Ecto neural progenitor cell (in vitro differentiated cells): Measurements from ENCODE around the gene SORT1.
"Not testable (repeated sequence)": the region's sequence is repeated elsewhere in the genome, so short reads cannot be mapped to it uniquely, and the experiment has no call there.

Experiments
- DNase-seq: peaks from one replicate; pipeline ENCODE4 v3.0.0-alpha.2; 2018; ENCODE audit warnings: low spot score

SORT1 gene

DNA sequence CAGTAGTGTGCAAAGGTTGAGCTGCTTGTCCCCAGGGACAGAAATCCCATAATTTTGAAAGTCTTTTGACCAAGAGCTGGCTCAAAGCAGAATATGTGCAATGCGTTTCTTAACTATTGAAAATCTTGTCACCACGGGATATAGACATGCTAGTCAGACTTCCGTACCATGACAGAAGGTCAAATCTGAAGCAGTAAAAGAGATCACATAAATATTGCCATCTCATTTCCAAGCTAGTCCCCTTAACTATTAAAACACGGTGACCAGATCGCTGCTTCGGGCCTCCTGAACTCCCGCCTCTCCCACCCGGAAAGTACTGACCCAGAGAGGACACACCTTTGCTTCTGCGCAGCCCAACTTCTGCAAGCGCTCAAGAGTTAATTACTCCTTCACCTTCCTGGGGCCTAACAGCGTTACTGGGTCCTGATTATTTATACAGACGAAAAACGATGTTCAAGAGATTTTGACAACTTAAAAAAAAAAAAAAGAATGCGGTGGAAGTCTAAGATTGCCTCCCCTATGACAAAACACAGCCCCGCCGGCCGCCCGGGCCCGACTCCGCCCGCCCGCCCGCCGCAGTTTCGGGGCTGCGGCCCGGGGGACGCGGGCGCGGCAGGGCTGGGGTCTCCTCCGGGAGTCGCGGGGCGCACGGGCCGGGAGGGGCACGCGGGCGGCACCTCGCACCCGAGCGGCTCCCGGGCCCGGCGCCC, 692 bp downstream of the SORT1 start:
- no peak for DNase-seq

DNA sequence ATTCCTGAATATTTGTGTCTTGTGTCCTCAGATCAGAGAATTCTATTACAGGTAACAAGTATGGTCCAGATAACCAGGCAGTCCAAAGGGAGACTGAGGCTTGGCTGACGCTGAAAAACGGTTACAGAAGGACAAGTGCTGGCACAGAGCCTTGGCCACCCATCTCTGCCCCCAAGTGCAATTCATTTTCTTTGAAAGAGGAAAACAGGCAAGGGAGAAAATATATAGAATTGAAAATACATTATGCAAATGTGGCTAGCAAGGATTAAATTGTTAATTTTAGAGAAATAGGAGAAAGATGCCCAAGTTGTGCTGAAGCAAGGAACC, 1.2 kb downstream of the SORT1 start:
- no peak for DNase-seq

DNA sequence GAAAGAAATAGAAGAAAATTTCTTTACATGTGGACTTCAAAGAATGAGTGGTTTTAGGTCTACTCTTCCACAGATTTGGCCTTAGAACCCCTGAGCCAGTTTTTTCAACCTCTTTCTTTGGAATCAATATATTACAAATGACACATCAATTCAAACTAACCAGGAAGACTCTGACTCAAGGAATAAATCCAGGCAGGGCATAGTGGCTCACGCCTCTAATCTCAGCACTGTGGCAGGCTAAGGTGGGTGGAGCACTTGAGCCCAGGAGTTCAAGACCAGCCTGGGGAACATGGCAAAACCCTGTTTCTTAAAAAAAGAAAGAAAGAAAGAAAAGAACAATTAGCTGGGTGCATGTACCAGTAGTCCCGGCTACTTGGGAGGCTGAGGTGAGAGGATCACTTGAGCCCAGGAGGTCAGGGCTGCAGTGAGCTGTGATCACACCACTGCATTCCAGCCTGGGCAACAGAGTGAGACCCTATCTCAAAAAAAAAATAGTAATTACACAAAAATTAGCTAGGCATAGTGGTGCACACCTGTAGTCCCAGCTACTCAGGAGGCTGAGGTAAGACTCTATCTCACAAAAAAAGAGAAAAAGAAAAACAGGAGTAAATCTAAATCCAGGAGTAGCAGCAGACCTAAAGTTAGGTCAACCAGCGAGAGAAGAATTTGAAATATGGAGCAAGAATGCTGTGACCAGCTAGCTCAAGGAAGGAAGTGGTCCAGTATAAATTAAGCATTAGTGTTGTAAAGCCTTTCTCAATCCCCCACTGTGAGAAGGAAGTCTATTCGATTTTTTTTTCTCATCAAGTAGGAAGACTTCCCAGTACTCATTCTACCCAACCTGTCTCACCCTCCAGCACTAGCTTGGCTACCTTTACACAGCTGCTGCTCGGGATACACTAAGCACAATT, 1.9 kb downstream of the SORT1 start:
- DNase-seq = no peak

DNA sequence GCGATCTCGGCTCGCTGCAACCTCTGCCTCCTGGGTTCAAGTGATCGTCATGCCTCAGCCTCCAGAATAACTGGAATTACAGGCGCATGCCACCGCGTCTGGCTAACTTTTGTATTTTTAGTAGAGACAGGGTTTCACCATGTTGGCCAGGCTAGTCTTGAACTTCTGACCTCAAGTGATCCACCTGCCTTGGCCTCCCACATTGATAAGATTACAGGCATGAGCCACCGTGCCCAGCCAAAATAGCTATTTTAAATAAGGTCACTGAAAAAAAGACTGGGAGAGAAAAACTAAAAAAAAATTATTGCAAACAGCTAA, 2.5 kb downstream of the SORT1 start:
- DNase-seq = not testable (repeated sequence)

DNA sequence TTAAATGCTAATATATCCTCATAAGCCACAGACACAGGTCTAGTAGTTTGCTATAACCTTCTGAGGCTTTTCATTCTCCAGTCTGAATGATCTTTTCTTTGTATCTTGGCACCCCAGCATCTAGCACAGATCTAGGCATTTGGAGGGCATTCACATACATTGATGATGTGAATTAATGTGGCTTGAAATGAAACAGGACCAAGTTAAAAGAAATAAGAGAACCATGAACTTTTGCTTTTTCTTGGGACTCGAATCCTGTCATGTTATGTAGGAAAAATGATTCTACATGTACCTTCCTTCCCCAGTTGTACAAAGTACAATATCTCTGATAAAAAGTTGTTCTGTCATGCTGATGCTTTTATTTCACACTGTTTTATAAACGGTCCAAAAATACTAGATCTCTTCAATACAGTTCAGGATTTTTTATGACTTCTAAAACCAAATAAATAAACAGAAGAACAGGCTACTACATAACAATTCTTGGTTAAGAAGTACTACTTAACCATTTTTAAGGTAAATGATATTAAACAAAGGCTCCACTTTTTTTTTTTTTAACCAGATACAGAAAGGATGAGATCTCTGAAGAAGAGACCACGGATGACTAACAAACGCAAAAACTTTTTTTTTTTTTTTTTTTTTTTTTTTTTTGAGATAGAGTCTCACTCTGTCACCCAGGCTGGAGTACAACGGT, 3.0 kb downstream of the SORT1 start:
- DNase-seq = no peak

DNA sequence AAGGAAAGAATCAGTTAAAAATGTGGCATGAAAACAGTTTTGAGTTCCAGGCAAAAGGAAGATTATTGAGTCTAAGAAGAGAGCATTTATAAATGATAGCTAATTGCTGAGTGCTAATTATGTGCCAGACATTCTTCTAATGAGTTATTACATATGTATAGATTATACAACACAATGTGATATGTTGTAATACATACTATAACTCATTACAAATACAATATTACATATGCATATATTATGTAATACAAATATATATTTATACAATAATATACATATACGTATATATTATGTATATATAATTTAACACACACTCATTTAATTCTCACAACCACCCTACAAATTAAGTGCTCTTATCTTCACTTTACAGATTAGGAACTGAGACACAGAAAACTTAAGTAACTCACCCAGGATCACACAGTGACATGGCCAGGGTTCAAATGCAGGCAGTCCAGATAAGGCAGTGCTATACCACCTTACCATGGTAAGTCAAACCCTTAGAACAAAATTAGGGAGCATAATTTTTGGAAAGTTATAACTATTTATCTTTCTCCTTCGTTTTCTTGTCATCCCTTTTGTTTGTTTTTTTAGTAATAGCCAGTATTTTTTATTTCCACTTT, 4.0 kb downstream of the SORT1 start:
- DNase-seq = no peak

DNA sequence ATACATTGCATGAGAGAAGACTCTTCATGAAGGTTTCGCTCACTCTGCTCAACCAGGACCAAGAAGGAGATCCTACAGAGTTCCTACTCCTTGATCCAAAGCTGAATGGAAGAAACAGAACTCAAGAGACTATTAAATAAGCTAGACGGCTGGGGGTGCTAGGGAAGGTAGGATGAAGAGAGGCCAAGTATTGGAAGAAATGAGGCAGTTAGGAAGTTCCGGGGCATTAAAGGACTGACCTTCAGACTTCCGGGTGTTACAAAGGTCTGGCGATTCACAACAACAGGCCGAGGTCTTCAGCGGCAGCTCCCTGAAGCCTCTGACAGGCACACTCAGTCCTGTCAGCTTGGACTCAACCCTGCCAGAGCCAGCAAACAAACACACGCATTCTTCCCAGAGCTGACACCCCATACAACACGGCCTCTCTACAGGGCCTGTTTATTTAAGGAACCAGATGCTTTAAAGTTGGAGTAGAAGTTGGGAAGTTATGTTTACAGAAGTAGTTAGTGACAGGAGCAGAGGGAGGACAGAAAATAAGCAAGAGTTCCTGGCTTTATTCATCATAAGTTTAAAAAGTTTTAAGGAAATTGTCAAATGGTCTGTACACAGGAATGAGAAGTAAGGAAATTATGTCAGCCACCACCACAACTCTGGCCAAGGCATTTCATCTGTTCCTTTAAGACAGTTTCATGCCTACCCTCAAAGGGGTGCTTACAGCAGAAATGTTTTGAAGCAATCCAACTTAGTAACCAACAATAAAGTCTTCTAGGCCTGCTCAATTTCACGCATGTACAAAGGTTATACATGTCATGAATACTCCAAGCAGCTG, 4.7 kb downstream of the SORT1 start:
- DNase-seq = no peak

DNA sequence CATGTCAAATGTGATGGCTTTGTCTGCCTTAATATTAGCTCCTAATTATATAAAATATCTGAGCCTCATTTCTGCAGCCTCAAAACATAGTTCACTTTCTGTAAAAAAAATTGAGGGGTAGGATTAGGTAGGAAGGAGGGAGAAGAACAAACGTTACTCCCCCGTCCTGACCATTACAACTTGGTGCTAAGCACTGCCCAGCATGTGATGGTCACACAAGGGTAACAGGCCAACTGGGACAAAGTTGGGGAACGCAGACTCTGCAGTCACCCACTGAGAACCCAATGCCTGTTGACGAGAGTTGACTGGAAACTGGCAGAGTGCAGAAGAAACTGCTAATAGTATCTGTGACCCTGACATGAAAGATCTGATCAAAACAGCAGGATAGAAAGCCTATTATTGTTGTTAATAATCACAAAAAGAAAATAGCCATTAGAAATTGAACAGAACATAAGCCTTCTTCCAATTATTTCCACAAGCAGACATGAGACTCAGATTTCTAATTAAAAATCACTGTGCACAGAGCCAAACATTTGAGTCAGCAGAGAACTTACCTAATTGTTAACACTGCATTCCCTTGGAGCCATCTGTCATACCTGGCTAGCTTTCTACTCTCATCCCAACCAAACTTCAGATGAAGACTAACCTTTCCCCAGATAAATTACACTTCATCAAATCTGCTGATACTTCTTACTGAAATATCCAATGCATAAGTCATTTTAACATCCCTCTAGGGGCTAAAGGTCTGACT, 5.5 kb downstream of the SORT1 start:
- no peak for DNase-seq

DNA sequence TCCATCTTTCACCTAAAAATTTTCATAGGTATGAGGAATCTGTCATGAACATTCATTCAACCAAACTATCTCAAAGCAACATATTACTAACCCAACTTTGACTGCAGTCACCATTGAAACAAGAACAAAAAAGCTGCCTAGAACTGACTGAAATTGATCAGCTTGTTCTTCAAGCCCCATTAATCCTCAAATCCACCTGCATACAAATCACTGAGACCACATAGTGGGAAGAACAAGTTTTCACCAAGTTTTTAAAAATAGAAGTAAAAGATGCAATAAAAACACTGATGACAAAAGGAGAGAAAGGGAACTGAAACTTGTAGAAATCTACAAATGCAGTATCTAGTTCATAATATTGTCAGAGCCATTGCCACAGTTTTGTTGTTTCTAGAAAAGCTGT, 6.1 kb downstream of the SORT1 start:
- no peak for DNase-seq

DNA sequence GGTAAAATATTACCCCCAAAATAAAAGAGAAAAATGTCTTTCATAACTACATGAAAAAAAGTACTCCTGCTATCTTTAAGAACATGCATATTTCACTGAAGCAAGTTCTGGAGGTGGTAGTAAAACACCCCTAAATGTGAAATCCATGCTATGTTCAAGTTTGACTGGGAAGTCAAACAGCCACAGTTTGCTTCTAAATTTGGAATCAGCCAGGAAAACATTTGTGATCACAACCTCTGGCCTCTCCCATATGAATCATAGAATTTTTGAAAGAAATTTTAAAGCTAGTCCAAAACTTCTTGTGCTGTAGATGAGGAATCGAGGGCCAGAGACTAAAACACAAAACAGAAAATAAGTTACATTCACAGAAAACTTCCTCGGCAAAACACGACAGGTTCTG, 6.6 kb downstream of the SORT1 start:
- no peak for DNase-seq

DNA sequence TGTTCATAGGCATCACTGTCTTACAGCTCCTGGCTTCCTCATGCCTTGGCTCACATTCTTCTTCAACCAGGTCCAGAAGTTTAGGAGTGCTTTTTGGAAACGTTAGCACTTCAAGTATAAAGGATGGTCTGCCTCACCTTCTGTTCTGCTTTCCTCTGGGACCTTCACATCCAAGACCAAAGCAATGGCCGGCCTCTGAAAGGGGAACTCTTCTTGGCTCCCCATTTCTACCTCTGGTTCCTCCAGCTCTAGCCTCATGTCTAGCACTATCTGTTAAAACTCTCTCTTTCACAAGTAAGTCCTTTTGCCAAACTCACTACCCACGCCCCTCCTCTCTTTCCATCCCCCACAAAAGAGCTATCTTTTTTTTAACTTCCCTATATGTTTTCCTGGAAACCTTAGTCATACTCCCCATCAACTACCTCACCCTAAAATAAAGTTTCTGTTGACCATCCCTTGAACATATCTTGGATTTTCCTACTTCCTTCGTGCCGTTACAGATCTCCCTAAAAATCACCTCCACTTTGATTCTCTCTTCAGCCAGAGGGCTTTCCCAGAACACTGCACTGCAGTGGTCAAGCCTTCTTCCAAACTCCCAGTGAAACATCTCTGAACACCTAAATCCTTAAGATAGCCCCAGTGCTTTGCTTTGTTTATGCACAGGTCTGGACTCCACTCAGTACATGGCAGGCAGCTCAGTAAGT, 7.9 kb downstream of the SORT1 start:
- DNase-seq = no peak

DNA sequence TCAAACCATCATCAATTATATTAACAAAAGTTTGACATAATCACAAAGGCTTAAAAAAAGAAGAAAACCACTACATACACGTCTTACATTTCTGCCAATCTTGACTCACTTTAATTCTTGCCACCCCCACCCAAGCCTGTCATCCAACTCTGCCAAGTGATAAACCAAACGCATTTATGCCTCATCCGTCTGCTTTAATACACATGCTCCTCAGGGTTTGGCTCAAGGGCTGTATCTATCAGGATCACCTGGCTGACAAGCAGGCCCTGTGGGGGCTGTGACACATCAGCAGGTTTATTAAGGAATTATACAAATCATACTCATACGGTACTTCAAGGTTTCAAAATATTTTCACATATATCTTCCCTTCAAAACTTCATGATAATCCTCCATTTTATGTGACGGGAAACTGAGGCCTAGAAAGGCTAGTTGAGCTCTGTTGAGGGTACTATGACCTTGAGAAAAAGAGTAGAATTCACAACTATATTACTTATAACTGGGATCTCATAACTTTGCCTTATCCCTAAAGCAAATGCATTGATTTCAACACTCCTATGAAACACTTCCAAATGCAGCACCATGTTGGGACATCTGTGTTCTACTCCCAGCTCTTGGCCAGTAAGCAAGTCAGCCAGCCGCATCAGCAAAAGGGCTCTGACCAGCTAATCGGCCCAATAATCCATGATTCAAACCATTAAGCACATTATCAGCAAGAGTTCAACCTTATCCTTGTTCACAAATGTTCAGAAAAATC, 8.7 kb downstream of the SORT1 start:
- no peak for DNase-seq

DNA sequence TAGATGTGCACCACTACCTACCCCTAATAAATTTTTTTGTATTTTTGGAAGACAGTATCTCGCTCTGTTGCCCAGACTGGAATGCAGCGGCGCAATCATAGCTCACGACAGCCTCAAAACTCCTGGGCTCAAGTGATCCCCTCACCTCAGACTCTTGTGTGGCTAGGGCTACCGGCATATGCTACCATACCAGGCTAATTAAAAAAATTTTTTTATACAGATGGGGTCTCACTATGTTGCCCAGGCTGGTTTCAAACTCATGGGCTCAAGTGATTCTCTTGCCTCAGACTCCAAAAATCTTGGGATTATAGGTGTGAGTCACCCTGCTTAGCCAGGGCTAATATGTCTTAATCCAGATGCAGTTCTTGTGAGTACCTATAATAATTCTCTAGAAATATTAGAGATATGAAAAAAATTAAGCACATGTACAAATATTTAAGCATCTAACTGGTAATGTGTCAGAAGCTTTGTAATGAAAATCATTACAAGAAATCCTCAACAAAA, 9.5 kb downstream of the SORT1 start:
- no peak for DNase-seq

DNA sequence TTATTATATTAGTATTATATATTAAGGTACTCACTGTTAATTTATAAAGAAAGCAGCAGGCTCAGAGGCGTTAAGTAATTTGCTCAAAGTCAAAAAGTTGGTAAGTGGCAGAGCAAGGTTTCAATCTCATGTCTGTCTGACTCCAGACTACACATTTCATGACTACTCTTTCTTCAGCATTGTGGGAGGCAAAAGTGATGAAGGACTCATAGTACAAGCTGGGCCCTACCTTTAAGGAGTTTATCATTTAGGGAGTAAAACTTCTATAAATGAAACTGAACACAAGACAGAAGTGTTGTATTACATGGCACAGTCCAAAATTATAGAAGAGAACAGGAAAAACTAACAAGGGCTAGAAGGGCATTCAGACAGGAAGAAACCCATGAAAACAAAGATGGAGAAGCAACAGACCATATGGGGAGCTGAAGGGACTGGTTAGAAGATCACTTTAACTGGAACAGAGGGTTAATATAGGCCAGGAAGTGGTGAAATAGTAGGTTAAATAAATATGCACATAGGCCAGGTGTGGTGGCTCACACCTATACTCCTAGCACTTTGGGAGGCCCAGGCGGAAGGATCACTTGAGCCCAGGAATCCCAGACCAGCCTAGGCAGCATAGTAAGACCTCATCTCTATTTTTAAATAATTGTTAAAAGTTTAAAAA, 11.5 kb downstream of the SORT1 start:
- DNase-seq = no peak

DNA sequence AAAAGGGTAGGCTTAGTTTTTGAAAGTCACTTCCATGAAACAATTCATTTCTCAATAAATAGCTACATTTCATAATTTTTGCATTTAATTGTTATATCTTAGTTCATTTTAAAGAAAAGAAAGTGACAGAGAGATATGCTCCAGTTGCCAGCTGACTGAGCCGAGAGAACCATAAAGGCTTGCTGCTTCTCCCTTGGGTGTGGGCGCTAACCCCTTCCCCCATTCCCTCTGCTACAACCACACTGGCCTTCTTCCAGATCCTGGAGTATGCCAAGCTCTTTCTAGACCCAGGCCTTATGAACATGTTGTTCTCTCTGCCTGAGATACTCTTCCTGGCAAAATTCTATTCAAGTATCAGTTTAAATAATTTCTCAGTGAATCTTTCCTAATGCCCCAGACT, 12.3 kb downstream of the SORT1 start:
- DNase-seq = no peak

DNA sequence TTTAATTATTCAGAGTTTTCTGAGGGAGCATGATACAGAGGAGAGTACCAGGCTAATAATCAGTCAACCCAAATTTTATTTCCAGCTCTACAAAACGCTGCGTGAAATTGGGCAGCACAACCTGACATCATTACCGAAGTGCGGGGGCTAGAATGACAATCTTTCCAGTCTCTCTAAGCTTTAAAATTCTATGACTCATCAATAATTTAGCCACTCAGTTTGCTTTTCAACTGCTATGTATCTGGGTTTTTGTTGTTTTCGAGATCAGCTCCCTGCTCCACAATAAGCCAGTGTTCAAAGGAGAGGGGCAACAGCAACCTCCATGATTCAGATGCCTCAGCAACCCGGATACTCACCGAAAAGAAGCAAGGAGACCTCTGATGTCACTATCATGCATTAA, 13.9 kb downstream of the SORT1 start:
- no peak for DNase-seq

DNA sequence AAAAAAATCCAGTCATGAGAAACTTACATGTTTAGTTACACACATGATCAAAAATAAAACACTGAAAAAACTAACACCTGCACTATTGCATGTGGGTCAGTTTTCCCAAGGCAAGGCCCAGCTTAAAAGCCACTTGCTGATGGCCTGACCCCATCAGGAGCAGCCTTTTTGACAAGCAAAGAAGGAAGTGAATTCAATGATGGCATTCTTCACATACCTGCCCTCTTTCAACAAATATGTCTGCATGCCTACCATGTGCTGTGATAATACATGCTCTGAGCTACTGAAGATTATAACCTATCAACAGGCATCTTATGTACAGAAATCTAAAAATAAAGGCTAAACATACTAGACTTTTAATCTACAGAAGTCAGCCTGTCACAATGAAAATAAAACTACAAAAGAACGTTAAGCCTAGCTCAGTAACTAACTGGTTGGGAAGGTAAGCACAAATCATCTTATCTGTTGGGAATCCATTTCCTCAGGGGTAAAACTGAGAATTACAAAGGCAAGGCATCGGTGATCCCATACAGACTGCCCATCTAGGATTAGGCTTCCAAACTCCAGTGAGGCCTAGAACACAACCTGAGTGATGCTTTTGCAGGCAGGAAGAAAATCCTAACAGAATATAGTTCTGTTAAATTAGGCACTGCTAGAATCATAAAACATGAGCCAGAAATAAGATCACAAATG, 14.5 kb downstream of the SORT1 start:
- DNase-seq = no peak

DNA sequence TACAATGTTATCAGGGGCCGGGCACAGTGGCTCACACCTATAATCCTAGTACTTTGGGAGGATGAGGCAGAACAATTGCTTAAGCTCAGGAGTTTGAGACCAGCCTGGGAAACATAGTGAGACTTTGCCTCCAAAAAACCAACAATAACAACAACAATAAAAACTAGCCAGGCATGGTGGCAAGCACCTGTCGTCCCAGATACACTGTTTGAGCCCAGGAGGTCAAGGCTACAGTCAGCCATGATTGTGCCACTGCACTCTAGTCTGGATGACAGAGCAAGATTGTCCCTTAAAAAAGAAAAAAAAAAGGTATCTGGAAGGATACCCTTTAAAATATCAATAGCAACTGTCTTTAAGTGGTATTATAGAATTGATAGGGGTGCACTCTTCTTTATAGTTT, 16.1 kb downstream of the SORT1 start:
- DNase-seq = no peak
